CD4-positive, alpha-beta T cell treated with Interleukin-21 for 1 hour (primary cell): ENCODE data around the gene RCBTB2.

Experiments
- DNase-seq: peaks from one replicate; pipeline ENCODE4 v3.0.0-alpha.2; 2020

Gene RCBTB2

DNA sequence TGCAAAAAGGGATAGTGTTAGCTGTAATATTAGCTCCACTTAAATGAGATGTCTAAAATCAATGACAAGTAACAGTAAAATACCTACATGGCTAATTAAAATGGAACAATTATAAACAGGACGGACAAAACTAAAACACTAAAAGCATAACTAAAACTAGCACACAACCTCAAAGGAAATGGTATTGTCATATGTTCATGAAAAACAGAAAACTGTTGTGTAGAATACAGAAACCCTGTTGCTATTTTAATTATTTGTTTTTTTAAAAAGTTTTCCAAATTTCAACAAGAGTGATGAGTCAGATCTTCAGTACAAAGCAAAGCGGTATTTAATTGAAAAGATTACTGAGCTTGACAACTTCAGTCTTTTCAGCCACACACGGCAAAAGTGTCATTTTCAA, 4.2 kb downstream of the RCBTB2 start:
- no peak for DNase-seq

DNA sequence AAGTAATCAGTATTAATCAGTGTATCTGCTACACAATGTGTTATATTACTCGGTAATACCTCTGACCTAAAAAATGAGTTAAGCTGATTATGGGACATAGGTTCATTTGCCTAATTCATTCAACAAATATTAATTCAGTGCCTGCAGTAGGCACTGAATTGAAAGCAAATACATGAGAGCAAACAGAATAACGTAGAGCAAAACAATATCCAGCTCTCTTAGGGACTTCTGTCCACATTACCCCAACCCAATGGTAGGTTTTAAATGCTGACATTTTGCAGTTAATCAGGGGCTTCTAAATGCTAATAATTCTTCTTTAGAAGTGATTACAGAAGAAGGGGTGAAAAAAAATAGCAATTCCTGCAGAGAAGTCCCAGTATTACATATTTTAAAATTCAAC, 4.9 kb downstream of the RCBTB2 start:
- no peak for DNase-seq

DNA sequence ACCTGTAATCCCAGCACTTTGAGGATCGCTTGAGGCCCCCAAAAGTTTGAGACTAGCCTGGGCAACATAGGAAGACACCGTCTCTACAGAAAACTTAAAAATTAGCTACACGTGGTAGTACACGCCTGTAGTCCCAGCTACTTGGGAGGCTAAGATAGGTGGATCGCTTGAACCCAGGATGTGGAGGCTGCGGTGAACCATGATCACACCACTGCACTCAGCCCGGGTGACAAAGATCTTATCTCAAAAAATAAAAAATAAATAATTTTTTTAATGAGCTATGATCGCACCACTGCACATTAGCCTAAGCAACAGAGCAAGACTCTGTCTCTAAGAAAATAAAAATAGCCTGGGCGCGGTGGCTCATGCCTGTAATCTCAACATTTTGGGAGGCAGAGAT, 6.6 kb downstream of the RCBTB2 start:
- DNase-seq, result peak; percentile 55

DNA sequence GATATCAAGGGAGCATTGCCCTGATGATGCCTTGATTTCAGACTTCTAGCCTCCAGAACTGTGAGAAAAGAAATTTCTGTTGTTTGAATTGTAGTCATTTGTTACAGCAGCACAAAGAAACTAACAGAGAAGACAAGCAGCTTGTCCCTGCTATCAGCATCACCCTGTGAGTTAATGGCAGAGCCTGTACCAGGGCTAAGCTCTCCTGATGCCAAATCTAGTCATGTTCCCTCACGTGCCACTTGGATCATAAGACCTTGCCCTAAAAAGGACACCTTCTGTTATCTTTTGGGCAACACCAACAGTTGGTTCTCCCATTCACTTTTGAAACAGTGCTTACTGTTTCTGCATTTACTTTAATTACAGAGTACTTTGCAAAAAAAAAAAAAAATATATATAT, 14.8 kb downstream of the RCBTB2 start:
- no peak for DNase-seq

DNA sequence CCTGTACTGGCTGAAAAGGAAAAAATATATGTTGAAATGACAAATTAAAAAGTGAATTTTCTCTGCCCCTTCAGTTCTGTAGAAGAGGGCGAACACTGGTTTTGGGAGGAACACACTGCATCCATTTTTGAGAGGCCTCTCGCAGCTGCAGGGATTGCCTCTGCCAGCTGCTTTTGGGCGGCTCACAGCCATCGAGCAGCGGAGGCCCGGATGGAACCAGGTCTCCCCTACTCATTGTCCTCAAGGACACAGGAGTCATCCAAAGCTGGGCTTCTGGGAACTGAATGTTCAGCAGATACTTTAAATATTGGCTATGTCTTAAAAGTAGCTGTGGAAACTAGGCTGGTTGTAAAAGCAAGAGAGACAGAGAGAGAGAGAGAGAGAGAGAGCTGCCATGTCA, 17.1 kb downstream of the RCBTB2 start:
- no peak for DNase-seq

DNA sequence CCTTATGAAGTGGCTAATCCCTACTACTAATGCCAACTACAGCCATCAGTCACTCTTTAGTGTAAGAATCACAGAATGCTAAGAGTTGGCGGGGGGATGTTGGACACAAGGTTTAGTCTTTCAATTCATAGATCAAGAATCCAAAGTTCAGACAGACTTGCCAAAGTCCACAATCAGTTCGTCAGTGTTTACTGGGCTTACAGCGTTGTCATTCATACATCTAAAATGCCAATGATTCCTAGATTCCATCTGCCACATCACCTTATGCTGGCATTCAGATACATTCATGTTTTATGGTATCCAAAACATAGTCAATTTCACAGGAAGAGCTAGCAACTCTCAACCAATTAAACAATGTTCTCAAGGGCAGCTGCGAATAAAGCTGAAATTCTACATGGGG, 18.1 kb downstream of the RCBTB2 start:
- DNase-seq, result no peak

DNA sequence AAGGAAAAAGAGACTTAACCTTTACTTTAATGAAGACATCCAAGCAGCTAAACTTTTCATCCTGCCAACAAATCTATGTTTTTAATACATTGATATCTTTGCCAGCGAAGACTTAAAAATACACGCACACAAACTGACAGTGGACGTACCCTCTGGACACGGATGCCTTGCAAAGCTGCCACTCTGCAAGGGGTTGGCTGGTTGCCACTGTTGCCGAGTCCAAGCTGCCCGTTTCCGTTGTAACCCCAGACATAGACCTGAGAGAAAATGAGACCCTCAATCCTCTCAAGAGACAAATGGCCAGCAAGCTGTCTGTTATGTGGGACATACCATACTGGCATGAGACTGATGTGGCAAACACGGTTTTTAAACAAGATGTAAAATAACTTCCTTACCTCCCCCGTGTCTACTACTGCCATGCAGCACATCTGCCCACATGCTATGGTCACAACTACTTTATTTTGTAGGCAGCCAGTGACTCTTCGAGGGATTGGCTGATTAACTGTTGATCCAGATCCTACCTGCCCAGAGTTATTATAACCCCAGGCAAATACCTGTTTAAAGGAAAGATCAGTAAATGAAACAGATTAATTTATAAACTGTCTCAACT, 21.2 kb downstream of the RCBTB2 start:
- no peak for DNase-seq

DNA sequence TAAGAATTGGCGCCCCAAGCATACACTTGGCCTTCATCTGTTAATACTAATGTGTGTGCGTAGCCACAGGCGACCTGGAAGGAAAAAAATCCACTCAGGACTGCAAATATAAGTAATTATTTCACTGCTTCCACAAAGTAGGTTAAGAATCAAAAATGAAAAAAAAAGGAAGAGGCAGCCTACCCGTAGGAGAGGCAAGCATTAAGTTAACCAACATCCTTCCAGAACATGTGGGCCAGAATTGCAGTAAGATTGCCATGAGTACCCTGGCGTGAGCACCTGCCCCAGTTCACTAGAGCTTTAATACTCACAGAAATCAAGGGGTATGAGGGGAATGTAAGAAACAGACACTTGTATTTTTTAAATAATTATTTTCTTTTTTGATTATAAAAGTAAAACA, 22.2 kb downstream of the RCBTB2 start:
- no peak for DNase-seq

DNA sequence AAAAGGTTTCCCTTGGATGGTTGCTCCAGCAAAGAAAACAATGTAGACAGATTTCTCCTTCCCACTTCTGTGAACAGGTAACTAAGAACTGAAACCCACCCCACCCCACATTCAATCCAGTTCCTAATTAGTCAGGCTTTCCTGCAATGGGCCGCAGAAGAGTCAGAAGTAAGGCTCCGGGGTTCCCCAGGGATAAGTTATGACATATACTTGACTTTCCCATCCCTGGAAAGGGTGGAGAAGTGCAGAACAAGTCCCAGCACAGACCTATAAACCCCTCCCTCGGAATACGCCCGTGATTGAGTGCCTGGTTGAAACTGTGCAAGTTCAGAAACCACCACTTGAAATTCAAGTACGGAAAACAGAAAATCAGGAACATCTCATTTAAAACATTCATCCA, 24.9 kb downstream of the RCBTB2 start:
- no peak for DNase-seq

DNA sequence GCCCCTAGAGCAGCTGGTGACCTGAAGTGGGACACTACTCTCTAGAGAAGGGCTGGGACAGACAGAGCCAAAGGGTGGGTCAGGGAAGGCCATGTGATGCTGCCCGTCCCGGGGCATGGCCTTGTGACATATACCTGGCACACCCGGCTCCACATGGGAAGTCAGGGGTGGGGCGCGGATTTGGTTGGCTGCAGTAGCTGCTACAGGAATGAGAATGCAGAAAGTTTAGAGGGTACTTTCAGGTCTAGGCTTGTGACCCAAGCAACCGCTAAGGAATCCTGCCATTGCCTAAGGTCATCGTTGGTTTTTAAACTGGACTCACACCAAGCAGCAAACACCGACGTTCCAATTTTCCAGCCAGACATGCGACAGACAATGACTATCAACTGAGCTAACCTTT, 25.9 kb downstream of the RCBTB2 start:
- DNase-seq, result no peak

DNA sequence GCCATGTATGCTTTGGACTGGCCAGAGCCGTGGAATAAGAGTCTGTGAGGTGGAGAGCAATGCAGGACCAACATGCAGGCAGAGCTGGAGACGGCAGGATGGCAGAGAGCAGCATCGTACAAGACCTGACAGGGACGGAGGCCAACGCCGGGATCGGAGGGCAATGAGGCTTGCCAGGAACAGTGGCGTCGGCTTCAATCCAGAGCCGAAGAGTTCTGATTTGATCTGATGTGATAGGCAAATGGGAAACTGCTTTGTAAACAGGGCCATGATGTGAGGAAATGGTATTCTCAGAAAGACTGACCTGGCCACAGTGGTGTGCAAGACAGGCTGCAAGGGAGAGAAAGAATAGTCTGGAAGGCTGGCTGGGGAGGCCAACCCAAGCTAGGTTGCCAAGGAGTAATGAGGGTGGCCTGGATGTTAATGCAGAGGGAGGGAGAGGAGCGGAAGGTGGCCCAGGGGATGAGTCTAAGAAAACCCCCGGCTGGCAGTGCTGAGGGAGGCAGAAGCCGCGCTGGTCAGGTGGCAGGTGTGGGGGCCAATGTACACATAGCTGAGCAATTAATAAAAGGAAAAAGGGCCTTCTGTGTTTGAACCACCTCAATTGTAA, 26.7 kb downstream of the RCBTB2 start:
- DNase-seq, result no peak

DNA sequence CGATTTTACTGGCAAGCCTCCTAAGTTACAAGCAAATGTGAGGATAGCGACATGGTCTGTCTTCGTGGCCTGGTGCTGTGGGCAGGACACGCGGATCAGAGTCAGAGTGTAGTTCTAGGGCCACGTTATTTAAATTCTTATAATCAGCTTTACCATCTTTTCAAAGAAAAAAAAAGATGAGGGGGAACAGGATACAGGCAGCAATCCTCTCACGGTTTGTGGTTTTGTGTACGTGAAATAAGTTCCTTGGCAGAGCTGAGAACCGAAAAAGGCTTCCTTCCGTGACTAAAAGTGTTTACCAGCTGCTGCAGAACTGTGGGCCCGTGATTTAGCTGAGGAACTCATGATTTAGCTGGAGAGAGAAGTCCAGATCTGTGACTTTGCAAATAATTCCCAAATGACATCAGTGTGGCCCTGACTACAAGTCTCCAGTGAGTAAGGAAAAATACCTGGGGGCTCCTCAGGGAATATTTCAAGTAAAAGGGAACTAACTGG, 27.2 kb downstream of the RCBTB2 start:
- peak; percentile 78 for DNase-seq

DNA sequence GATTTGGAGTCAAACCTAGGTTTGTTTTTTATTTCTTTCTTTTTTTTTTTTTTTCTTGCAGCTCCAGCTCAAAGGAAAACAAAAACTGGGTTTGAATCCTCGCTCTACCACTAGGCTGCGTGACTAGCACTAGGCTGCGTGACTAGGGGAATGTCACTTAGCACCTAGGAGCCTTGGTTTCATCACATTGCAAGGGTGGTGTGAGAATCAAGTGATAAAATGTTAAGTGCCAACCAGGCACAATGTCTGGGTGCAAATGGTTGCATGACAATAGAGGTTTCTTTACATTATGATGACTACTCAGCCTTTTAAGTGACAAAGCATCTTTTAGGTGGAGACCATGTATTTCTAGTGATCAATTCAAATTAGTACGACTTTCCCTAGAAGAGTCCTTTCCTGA, 27.9 kb downstream of the RCBTB2 start:
- DNase-seq, result peak; percentile 60

DNA sequence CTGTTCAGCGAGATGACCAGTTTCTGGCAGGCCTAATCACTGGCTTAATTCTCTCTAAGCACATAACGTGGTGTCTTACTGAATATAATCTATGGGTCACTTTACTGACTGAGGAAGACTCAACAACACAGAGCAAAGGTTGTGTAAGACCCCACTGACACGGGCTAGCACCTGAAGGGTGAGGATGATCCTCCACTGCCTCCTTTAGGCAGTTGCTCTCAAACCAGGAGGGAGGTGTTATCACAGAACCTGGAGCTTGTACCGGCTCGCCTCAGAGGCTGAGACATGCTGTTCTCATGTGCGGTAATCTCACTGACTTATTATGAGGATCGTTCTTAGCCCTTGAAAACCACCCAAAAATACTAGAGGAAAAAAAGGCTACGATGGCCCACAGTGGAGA, 28.3 kb downstream of the RCBTB2 start:
- DNase-seq, result no peak

DNA sequence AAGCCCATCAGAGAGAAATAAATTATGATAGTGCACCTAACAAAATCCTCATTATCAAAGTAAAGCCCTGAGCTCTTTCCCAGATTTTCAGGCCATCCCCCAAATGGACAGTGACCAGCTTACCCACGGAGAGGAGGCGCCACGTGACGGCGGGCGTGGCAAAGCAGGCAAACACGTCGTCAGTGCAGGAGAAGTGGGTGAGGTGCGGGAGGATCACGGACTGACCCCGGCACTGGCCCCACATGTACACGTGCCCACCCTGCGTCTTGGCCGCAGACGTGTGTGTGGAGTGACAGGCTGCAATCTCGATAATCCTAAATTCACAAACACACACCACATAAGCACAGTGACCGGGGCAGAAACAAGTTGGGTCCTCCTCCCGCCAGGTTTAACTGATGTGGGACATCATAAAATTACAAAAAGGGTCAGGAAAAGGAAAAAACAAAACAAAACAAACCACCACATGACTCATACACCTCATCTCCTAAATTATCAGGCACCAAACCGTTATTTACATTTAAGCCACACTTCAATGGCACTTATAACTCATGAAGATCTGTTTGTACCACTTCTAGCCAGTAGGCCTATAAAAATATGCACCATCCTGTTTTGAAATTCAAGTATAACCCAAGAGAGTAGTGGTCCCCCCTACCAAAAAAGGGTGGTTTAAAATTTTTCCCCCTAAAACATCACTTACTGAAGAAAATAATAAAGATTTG, 30.1 kb downstream of the RCBTB2 start:
- DNase-seq, result no peak

DNA sequence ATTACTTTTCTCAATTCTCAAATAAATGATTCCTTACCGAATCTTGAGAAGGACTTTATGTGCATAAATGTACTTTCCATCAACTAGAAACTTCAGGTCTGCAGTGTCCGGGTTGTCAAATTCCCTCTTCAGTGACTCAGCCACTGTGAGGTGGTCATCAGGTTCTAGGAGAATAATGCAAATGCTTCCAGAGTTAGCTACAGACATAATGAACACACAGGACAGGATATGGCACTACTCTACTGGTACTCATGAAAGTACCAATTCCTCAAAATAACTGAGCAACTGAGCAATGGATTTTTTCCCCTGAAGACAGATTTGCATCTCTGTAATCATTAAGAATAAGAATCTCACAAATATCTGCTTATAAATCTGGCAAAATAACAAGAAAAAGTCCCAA, 31.2 kb downstream of the RCBTB2 start:
- DNase-seq, result no peak

DNA sequence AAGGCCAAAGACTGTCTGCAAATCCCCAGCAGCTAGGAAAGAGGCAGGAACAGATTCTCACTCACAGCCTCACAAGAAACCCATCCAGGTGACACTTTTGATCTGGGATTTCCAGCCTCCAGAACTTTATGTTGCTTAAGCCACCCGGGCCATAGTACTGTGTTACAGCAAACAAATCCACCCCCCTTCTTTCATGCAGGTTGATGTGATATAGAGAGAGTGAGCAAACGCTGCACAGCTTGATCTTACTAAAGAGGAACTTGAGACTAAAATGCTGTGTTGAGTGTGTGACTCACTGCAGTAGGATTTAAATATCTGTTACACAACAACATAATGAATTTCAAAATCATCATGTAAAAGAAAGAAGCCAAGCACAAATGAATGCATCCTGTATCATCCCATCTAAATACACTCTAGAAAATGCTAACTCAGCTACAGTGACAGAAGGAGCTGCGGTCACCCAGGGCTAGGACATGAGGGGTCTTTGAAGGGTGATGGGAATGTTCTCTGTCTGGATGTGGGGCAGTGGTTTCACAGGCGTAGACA, 32.2 kb downstream of the RCBTB2 start:
- DNase-seq, result no peak

DNA sequence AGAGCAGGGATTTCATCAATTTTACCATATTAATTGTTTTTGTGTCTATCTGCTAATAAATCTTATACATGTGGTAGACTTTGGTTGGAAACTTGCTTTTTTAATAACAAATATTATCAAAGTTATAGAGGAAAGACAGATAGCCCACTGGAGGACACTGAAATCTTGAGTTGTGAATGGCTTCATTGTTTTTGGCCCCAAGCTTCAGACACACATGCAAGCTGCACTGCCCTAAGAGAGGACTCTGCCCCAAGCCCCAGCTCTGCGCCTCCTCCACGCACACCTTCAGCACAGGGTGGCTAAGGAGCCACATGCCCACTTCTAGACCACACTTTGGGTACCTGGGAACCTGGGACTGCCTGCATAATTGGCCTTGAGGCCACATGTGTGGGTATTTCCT, 35.2 kb downstream of the RCBTB2 start:
- no peak for DNase-seq

DNA sequence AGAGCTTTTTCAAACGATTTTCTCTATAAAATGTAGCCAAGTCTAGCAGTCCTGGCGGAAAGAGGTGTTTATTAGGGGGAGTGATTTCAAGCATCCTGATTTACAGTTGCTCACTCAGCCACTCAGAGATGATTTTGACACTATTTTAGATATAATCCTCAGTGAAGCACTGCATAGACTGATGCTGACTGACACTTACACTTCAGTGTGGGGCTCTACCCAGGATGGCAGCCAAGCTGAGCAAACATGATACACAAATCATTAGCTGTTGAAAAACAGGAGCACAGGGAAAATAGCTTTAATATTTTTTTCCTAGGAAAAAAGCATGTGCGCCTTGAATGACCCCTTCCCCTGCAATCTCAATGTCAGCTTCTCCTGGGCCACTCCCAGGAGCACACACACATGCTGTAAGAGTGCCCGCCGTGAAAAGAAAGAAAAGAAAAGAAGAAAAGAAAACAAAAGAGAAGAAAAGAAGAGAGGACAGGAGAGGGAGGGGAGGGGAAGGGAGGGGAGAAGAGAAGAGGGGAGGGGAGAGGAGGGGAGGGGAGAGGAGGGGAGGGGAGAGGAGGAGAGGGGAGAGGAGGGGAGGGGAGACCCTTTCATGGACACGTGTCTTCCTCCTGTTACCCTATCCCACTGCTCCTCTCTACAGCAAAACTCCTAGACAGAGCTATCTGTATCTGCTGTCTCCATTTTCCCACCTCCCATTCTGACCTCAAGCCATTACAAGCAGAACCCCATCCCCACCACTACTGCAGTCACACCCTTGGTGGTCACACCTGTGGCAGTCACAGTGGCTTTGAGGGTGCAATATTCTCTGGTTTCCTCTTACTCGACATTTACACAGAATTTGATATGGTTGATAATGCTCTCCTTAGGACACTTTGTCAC, 36.4 kb downstream of the RCBTB2 start:
- DNase-seq, result peak; percentile 53

DNA sequence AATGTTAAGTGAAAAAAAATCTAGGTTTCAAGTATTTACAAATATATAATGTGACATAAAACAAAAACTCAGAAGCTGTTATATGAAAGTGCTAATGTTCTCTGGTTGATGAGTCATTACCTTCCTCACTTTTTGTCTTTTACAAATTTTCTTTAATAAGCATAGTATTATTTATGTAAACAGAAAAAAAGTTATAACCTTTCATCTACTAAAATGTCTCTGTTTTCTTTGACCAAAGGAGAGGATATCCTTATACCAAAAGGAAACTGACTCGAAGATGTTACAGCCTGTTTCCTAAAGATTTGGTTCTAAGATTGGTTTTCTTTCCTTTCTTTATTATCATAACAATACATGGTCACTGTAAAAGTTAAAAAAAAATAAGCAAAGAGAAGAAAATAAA, 38.0 kb downstream of the RCBTB2 start:
- DNase-seq, result no peak

DNA sequence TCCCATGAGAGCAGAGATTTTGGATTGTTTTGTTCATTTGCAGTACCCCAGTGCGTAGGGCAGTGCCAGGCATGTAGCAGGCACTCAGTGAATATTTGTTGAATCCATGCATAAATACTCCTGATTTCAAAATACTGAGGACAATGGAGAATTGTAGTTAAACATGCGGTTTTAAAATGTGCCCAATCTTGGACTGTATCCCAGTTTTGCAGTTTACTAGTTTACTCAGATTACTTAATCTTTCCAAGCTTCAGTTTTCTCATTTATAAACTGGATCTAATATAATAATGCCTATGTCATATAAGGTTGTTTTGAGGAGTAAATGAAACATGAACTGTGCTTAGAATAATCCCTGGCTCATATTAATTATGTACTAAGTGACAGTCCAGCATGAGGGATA, 39.0 kb downstream of the RCBTB2 start:
- no peak for DNase-seq

DNA sequence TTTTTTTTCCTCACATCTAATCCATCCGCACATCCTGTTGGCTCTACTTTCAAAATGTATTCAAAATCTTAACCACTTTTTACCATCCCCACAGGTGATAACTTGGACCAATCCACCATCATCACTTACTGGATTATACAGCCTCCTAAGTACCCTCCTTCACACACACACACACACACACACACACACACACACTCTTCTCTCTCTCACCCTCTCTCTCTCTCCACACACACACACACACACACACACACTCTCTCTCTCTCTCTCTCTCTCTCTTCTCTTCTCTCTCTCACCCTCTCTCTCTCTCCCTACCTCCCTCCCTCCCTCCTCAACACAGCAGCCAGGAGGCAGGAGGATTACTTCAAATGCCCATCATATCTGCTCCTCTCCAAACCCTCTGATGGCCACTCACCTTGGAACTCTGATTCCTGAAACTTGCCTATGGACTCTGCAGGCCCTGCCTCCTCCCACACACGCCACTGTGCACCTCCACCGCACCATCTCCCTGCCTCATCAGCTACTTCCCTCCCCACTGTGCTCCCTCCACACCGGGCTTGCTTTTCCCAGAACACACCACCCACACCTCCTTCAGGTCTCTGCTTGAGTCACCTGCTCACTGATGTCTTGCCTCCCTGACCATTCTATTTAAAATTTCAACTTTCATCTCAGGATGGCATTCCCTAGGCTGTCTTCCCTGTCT, 39.7 kb downstream of the RCBTB2 start:
- peak; percentile 69 for DNase-seq
